WTC11 (cell line): Measurements from ENCODE around the gene CD2AP.

ENCODE experiments used
- E2F5 ChIP-seq: sonication (generic); formaldehyde crosslinking; IDR thresholded peaks from 2 replicates; pipeline ENCODE4 v1.8.1; 2022; ENCODE audit warnings: mild to moderate bottlenecking, moderate library complexity, missing genetic modification reagents
- FOXP1 ChIP-seq: sonication (generic); formaldehyde crosslinking; IDR thresholded peaks from 2 replicates; pipeline ENCODE4 v1.8.0; 2022; ENCODE audit warnings: missing genetic modification reagents, mild to moderate bottlenecking, moderate library complexity, borderline replicate concordance
- PREB ChIP-seq: sonication (generic); formaldehyde crosslinking; IDR thresholded peaks from 2 replicates; pipeline ENCODE4 v1.8.1; 2022; ENCODE audit warnings: mild to moderate bottlenecking, missing genetic modification reagents, moderate library complexity, borderline replicate concordance
- TCF7 ChIP-seq: sonication (generic); formaldehyde crosslinking; IDR thresholded peaks from 2 replicates; pipeline ENCODE4 v1.8.0; 2022; ENCODE audit warnings: mild to moderate bottlenecking, low read depth, missing genetic modification reagents, moderate library complexity
- ZNF121 ChIP-seq: sonication (generic); formaldehyde crosslinking; IDR thresholded peaks from 2 replicates; pipeline ENCODE4 v1.8.0; 2023; ENCODE audit warnings: missing genetic modification reagents
- ZNF219 ChIP-seq: sonication (generic); formaldehyde crosslinking; IDR thresholded peaks from 2 replicates; pipeline ENCODE4 v1.8.0; 2023; ENCODE audit warnings: missing genetic modification reagents, mild to moderate bottlenecking, borderline replicate concordance
- ZNF532 ChIP-seq: fragments of 250-450 bp; sonication (Bioruptor Pico); IDR thresholded peaks from 2 replicates; pipeline ENCODE4 v1.9.0; 2021; ENCODE audit warnings: mild to moderate bottlenecking, borderline replicate concordance
- ZSCAN18 ChIP-seq: fragments of 250-450 bp; sonication (Bioruptor Pico); IDR thresholded peaks from 2 replicates; pipeline ENCODE4 v2.1.2; 2022; ENCODE audit warnings: mild to moderate bottlenecking, moderate library complexity
- TF ChIP-seq, protein P1 (sequence below): fragments of 200-600 bp; IDR thresholded peaks from 2 replicates; pipeline ENCODE4 v1.8.0; 2022; ENCODE audit warnings: antibody characterized with exemption
- TF ChIP-seq, protein P2 (sequence below): sonication (generic); formaldehyde crosslinking; IDR thresholded peaks from 2 replicates; pipeline ENCODE4 v1.8.0; 2022; ENCODE audit warnings: mild to moderate bottlenecking, missing genetic modification reagents
- TF ChIP-seq, protein P3 (sequence below): sonication (generic); formaldehyde crosslinking; IDR thresholded peaks from 2 replicates; pipeline ENCODE4 v1.8.0; 2022; ENCODE audit warnings: mild to moderate bottlenecking, missing genetic modification reagents

DNA sequence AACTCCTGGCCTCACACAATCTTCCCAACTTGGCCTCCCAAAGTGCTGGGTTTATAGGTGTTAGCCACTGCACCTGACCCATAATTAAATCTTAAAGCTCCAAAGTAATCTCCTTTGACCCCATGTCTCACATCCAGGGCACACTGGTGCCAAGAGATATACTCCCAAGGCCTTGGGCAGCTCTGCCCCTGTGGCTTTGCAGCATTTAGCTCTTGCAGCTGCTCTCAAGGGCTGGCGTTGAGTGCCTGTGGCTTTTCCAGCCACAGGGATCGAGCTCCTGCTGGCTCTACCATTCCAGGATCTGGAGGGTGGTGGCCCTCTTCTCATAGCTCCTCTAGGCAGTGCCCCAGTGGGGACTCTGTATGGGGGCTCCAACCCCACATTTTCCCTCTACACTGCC lies 49.3 kb upstream of the CD2AP start:
- TF ChIP-seq E2F5 (CRISPR knock-in tag) (no peak), FOXP1 (CRISPR knock-in tag) (no peak), PREB (CRISPR knock-in tag) (no peak), TCF7 (no peak), ZNF532 (CRISPR knock-in tag) (no peak), ZSCAN18 (CRISPR knock-in tag) (no peak), ZNF219 (no peak), ZNF121 (CRISPR knock-in tag) (no peak)
- TF ChIP-seq, protein P1, sequence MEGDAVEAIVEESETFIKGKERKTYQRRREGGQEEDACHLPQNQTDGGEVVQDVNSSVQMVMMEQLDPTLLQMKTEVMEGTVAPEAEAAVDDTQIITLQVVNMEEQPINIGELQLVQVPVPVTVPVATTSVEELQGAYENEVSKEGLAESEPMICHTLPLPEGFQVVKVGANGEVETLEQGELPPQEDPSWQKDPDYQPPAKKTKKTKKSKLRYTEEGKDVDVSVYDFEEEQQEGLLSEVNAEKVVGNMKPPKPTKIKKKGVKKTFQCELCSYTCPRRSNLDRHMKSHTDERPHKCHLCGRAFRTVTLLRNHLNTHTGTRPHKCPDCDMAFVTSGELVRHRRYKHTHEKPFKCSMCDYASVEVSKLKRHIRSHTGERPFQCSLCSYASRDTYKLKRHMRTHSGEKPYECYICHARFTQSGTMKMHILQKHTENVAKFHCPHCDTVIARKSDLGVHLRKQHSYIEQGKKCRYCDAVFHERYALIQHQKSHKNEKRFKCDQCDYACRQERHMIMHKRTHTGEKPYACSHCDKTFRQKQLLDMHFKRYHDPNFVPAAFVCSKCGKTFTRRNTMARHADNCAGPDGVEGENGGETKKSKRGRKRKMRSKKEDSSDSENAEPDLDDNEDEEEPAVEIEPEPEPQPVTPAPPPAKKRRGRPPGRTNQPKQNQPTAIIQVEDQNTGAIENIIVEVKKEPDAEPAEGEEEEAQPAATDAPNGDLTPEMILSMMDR = no peak
- TF ChIP-seq, protein P2, sequence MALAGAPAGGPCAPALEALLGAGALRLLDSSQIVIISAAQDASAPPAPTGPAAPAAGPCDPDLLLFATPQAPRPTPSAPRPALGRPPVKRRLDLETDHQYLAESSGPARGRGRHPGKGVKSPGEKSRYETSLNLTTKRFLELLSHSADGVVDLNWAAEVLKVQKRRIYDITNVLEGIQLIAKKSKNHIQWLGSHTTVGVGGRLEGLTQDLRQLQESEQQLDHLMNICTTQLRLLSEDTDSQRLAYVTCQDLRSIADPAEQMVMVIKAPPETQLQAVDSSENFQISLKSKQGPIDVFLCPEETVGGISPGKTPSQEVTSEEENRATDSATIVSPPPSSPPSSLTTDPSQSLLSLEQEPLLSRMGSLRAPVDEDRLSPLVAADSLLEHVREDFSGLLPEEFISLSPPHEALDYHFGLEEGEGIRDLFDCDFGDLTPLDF (CRISPR knock-in tag) = no peak
- TF ChIP-seq, protein P3, sequence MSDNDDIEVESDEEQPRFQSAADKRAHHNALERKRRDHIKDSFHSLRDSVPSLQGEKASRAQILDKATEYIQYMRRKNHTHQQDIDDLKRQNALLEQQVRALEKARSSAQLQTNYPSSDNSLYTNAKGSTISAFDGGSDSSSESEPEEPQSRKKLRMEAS (CRISPR knock-in tag) = no peak
